Measurements from ENCODE around the gene TTBK2. TPM values are rescaled to one million over a fixed set of nuclear protein-coding genes. Genes with fewer than 3 reads are reported as not detected.

Gene TTBK2
- total RNA-seq, 1 donor from 2014 or later: 15.2 TPM

- intact Hi-C loops (cut with micrococcal nuclease): loop anchor here (10.0 kb wide), 1 partner anchor 905 kb away; the partner anchor contains the start of gene JMJD7
These were observed 190.4 kb downstream of the TTBK2 start for GRCh38 chr15:42730135-42730534.

DNA sequence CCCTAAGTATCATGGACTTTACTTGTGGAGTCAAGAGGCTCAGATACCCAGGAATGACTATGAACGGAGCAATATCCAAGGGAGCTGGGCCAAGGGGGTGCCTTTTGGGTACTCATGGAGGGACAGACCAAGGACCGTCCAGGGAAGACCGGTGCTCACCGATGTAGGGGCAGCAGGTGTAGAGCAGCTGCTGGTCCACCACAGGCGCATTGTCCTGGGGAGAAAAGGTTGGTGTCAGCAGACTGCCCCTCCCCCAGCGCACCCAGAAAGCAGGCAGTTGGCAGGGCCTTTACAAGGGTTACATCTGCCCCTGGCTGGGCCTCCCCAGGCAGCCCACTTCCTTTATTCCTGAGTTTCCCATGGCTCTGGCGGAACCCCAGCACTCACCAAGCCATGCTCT, 191.2 kb downstream of the TTBK2 start:
- intact Hi-C loops (cut with micrococcal nuclease): no loop called here

DNA sequence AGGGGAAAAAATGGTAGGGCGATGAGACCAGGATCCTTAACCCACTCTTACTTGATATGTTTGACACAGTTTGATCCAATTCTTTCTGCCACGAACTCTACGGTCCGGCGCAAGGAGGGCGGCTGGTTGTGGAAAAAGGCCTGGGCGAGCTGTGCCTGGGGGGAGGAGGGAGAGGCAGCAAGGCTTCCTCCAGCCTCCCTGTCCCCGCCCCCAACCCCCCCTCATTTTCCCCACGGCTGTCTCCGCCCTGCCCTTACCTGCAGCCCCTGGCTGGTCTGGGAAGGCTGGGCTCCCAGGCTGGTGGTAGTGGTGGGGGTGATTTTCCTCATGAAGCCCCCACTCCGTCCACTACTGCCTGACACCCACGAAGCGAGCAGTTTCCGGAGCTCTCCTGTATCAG, 191.6 kb downstream of the TTBK2 start:
- intact Hi-C loops (cut with micrococcal nuclease): no loop called here

DNA sequence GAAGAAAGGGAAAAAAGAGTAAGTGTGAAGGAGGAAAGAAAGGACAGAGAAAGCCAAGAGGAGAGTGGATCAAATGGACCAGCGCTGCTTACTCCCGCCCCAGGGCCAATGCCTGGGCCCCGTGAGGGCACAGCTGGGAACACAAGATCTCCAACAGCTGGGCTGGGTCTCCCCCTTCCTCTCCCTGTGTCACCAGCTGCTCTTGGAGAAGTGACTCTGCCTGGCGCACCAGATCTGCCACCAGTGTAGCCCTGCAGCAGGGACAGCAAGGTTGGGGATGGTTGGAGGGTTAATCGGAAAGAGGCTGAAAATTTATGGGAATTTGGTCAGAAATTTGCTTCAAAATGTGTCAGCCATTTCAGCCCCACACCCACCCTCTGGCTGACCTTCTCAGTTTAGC, 192.0 kb downstream of the TTBK2 start:
- intact Hi-C loops (cut with micrococcal nuclease): no loop called here

DNA sequence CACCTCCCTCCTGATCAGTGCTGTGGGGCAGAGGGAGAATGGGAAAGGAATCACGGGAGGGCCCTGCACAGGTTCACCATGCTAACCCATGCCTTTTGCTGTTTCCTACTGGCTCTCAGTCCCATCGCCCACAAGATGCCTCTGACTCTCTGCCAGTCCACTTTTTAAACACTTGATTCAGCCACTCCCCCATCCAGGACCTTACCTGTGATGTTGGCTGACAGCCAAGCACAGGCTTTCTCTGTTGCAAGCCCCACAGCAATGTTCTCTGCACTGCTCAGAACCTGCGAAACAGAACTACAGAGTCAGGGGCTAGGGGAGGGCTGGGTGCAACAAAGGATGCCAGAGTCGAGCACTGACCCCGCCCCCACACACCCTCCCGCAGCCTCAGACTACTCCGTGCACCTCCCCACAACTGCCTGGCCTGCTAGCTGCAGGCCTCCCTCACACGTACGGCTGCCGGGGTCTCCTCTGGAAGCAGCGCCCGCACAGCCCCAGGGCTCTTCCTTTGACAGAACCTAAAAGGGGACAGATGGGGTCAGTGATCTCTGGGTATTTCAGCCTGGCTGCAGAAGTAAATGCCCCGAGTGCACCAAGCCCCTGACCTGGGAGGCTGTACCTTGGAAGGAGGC, 192.7 kb downstream of the TTBK2 start:
- intact Hi-C loops (cut with micrococcal nuclease): no loop called here

- intact Hi-C loops (cut with micrococcal nuclease): no loop called here
These were observed 194.5 kb downstream of the TTBK2 start for GRCh38 chr15:42726114-42726513.

DNA sequence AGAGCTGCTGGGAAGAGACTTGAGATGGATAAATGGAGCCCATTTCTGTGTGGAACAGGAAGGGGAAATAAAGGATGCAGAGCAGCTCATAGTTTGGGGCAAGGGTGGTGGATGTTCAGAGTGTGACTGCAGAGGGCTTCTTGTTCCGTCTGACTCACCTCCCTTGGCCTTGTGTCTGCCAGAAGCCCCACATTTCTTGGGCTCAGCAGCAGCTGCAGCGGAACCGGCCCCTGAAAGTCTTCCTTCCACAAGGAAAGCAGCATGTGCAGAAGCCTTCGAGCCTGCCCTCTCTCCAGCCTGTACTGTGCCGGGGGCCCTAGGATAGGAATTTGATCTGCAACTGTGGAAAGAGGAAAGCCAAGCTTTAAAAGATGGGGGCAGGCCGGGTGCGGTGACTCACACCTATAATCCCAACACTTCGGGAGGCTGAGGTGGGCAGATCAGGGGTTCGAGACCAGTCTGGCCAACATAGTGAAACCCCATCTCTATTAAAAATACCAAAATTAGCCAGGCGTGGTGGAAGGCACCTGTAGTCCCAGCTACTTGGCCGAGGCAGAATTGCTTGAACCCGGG, 195.2 kb downstream of the TTBK2 start:
- intact Hi-C loops (cut with micrococcal nuclease): no loop called here

- intact Hi-C loops (cut with micrococcal nuclease): no loop called here
These were observed 196.3 kb downstream of the TTBK2 start for GRCh38 chr15:42724276-42724675.

DNA sequence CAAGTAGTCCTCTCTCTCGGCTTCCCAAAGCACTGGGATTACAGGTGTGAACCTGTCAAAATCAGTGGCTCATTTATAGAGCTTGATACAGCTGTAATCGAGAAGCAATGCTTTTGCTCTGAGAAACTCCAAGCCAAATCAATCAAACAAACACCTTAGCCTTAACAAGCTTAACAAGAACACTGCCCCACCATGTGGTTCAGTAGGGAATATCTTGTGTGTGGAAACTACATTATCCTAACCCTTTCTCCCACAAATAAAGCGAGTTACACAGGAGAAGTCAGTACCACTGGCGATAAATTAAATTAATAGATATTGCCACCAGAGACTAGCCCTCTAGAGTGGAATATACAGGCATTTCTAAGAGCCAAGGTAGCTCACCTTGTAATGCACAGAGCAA, 197.5 kb downstream of the TTBK2 start:
- intact Hi-C loops (cut with micrococcal nuclease): no loop called here

DNA sequence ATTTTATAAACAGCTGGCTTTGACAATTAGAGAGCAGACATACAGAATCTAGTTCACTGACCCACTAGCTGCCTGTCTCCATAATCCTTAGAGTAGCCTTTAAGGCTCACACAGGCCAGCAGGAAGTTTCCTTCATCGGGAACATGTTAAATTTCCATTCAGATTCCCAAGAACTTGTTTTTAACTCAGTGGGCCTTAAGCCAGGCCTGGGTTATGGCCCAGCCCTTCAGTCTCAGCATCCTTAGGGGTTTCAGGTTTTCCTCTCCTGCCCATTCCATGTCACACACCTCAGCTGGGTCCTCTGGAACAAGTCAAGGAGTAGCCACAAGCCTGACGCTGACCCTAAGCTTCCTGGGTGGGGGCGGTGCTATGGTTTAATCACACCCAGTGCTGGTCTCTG, 198.7 kb downstream of the TTBK2 start:
- intact Hi-C loops (cut with micrococcal nuclease): no loop called here

GRCh38 chr15:42721016-42721415, 199.6 kb downstream of the TTBK2 start:
- intact Hi-C loops (cut with micrococcal nuclease): no loop called here

DNA sequence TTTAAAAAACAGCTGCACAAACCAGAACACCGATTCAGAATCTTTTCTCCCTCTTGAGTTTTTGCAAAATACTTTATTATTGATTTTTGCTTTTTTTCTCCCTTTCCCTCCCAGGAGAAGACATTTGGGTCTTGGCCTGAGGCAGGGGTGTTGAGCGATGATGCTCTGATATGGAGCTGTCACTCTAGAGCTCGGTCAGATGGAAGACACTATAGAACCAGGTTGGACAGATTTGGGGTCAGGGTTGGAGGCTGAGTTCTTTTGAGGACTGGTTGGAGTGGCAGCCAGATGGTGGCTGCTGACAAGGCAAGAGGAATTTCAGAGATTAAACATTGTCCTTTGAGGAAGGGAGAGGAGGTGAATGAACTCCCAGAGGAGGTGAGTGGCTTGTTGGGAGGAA, 200.5 kb downstream of the TTBK2 start:
- intact Hi-C loops (cut with micrococcal nuclease): no loop called here

DNA sequence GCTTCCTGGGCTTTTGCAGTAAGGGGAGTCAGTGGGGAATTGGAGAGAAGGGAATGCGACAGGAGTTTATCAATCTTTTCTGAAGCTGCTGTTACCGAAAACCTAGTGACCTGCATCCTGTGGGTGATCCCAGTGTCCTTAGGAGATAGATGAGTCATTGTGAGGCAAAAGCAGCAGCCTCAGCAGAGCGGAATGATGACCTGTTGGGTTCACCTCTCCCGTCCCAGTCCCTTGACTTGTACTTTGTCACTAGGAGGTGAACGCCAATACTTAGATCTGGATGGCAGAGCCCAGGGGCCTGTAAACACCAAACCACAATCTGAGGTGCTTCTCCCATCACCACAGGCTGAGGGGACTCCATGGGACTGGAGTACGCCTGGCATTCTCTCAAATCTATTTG, 201.5 kb downstream of the TTBK2 start:
- intact Hi-C loops (cut with micrococcal nuclease): no loop called here

- intact Hi-C loops (cut with micrococcal nuclease): no loop called here
These were observed 204.0 kb downstream of the TTBK2 start for GRCh38 chr15:42716626-42717025.

- intact Hi-C loops (cut with micrococcal nuclease): no loop called here
These were observed 204.5 kb downstream of the TTBK2 start for GRCh38 chr15:42716125-42716524.

GRCh38 chr15:42712584-42712983, 208.0 kb downstream of the TTBK2 start:
- intact Hi-C loops (cut with micrococcal nuclease): no loop called here

GRCh38 chr15:42711746-42712145, 208.8 kb downstream of the TTBK2 start:
- intact Hi-C loops (cut with micrococcal nuclease): no loop called here

GRCh38 chr15:42710662-42711061, 209.9 kb downstream of the TTBK2 start:
- intact Hi-C loops (cut with micrococcal nuclease): no loop called here

DNA sequence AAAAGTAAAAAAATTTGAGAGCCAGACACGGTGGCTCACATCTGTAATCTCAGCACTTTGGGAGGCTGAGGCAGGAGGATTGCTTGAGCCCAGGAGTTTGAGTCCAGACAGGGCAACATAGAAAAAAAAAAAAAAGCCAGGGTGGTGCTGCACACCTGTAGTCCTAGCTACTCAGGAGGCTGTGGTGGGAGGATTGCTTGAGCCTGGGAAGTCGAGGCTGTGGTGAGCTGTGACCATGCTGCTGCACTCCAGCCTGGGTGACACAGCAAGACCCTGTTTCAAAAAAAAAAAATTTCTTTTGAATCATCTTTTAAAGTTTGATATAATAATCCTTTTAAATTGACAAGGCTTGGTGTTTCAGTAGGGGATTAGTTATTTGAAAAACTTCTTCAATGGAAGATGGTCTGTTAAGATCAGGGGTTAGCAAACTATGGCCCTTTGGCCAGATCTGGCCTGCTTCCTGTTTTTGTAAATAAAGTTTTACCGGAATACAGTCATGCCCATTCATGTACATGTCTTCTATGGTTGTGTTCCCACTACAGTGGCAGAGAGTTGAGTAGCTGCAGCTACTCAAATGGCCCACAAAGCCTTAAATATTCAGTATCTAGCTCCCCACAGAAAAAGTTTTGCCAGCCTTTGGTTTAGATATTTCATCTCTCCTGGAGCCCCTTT, 212.6 kb downstream of the TTBK2 start:
- intact Hi-C loops (cut with micrococcal nuclease): no loop called here

DNA sequence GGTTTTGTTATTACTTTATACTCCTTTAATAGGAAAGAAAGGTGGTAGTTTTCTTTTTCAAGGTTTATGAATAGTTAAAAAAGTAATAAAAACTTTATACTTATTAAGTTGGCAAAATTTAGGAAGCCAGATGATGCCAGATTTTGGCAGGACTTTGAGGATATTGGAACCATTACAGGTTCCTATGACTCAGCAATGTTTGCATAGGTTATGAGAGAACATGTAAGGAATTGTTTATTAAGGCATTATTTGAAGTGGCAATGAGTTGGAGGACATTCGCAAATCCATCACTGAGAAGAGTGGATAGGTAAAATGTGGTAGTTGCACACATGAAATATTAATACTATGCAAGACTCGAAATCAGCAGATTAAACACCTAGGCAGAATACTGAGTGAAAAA, 213.5 kb downstream of the TTBK2 start:
- intact Hi-C loops (cut with micrococcal nuclease): no loop called here

DNA sequence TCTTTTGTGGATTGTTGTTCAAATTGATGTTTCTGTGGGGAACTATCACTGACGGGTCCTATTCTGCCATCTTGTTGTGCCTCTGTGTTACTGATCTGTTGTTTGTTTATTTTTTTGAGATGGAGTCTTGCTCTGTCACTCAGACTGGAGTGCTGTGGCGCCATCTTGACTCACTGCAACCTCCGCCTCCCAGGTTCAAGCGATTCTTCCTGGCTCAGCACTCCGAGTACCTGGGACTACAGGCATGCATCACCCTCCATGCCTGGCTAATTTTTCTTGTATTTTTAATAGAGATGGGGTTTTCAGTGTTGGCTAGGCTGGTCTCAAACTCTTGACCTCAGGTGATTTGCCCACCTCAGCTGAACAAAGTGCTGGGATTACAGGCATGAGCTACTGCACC, 215.2 kb downstream of the TTBK2 start:
- intact Hi-C loops (cut with micrococcal nuclease): loop anchor here (2.0 kb wide), 1 partner anchor 579 kb away; no protein-coding TSS in a partner anchor

DNA sequence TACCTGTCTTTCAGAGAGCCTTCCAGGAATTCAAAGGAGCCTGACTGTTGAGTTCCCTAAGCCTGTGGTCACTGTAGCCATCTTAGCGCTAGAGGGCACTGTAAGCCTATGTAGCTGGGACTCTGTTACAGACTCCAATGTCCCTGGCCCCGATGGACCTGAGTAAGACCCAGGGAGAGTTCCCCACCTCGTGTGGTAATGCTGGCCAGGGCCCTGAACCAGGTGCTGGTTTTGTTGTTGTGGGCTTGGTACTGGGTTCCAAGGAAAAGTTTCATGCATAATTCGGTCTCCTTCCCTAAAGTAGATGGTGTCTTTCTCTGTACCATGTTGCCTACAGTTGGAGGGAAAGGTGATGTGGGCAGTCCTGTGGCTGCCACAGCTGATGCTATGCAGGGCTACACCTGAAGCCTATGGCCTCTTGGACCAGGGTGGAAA, 216.1 kb downstream of the TTBK2 start:
- intact Hi-C loops (cut with micrococcal nuclease): loop anchor here (1.0 to 2.0 kb wide), 5 partner anchors 217 to 580 kb away; no protein-coding TSS in a partner anchor

- intact Hi-C loops (cut with micrococcal nuclease): no loop called here
These were observed 224.0 kb downstream of the TTBK2 start for GRCh38 chr15:42696626-42697025.
